Neural progenitor cell (in vitro differentiated cells): ENCODE data around the gene LDLRAD4.

Experiments
- EZH2 ChIP-seq: fragments of 200-600 bp; sonication (generic); IDR thresholded peaks from 2 replicates; pipeline ENCODE4 v1.6.1; 2017; ENCODE audit warnings: antibody characterized with exemption, mild to moderate bottlenecking, moderate library complexity
- EZH2phosphoT487 ChIP-seq: fragments of 200-600 bp; sonication (generic); IDR thresholded peaks from 2 replicates; pipeline ENCODE4 v1.6.1; 2017; ENCODE audit warnings: antibody characterized with exemption
- TF ChIP-seq, protein P1 (sequence below): fragments of 200-600 bp; sonication (generic); IDR thresholded peaks from 2 replicates; pipeline ENCODE4 v1.5.1; 2017; ENCODE audit warnings: antibody characterized with exemption, mild to moderate bottlenecking

DNA sequence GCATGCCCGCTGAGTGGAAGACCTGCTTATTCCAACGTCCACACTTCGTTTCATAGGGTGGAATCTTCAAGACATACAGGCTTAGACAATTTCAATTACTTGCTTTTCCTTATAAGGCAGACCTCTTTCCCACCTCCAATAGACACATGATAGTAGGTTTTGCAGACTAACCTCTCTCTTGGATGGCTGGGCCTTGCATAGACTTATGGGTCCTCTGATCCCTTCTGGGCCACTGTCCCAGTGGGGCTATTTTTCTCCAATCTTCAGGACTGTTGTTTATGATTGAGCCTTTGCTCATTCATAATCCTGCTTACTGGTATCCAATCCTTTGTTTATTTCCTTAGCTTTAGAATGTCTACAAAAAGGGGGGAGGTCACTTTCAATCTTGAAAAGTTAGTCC, 368.9 kb downstream of the LDLRAD4 start:
- TF ChIP-seq, protein P1, sequence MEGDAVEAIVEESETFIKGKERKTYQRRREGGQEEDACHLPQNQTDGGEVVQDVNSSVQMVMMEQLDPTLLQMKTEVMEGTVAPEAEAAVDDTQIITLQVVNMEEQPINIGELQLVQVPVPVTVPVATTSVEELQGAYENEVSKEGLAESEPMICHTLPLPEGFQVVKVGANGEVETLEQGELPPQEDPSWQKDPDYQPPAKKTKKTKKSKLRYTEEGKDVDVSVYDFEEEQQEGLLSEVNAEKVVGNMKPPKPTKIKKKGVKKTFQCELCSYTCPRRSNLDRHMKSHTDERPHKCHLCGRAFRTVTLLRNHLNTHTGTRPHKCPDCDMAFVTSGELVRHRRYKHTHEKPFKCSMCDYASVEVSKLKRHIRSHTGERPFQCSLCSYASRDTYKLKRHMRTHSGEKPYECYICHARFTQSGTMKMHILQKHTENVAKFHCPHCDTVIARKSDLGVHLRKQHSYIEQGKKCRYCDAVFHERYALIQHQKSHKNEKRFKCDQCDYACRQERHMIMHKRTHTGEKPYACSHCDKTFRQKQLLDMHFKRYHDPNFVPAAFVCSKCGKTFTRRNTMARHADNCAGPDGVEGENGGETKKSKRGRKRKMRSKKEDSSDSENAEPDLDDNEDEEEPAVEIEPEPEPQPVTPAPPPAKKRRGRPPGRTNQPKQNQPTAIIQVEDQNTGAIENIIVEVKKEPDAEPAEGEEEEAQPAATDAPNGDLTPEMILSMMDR = no peak
- no peak for TF ChIP-seq EZH2phosphoT487
- no peak for TF ChIP-seq EZH2
